ENCODE measurements around the gene ATP2B1. TPM values are rescaled to one million over a fixed set of nuclear protein-coding genes. Genes with fewer than 3 reads are reported as not detected.

ATP2B1 gene
- total and polyA plus RNA-seq, 2 donors (not counting 3 experiments of a cell fraction or from before 2014, with no cell fraction given) = 6.4 to 28.0 TPM

- no peak overlapping the region for H3K27ac ChIP-seq (ENCODE audit: insufficient read depth, low read depth, low read length)
- ChIA-PET POLR2A (no interaction called here), CTCF (no interaction called here)
- dilution Hi-C loops (cut with MboI; ENCODE audit: extremely low pct_ligation_motif_present, low sequenced_read_pairs) = no loop called here
- H3K9me3 ChIP-seq (replicated peaks; ENCODE audit: control insufficient read depth, insufficient read depth, low read length) = no peaks in the 10 kb centered on the region
- DNase-seq (ENCODE audit: low read depth, low spot score) (no peak), FAIRE-seq (no peak)
- no peaks in the 10 kb centered on the region for H3K79me2 ChIP-seq (ENCODE audit: control insufficient read depth, insufficient read depth, low read length)
- no peaks in the 10 kb centered on the region for H3K27me3 ChIP-seq (ENCODE audit: control insufficient read depth in 2 of 2, insufficient read depth in 2 of 2, low read length in 2 of 2)
- no peaks in the 10 kb centered on the region for H3K4me1 ChIP-seq (ENCODE audit: control insufficient read depth, extremely low read depth, insufficient read depth, low read length)
- no peaks in the 10 kb centered on the region for H3K9me1 ChIP-seq (replicated peaks; ENCODE audit: control insufficient read depth, extremely low read depth, insufficient read depth, low read length)
- no peak overlapping the region for H3K4me3 ChIP-seq (replicated peaks in 1 of 3; ENCODE audit: insufficient read depth in 1 of 3, low read depth in 1 of 3, low read length in 3 of 3)
- H2AFZ ChIP-seq (ENCODE audit: low read depth, low read length) = no peak overlapping the region
- no TSS peak for BruUV-seq (replicated peaks)
- intact Hi-C loops (cut with micrococcal nuclease) = no loop called here
- H3K4me2 ChIP-seq (ENCODE audit: insufficient read depth, low read length) = no peak overlapping the region
- H4K20me1 ChIP-seq (replicated peaks; ENCODE audit: control insufficient read depth, extremely low read depth, insufficient read depth, low read length) = no peaks in the 10 kb centered on the region
- TF ChIP-seq GATA2 (IDR thresholded peaks at IDR 0.05; ENCODE audit: insufficient read depth, insufficient read length, low read depth, low read length) (no peak), MAX (IDR thresholded peaks at IDR 0.05; ENCODE audit: insufficient read depth, insufficient read length) (no peak), CTCF (IDR thresholded peaks at IDR 0.05; ENCODE audit: extremely low read depth in 1 of 2, insufficient read depth in 1 of 2, low read depth in 1 of 2, low read length in 2 of 2) (no peak), EZH2 (IDR thresholded peaks at IDR 0.05; ENCODE audit: borderline replicate concordance, low read depth, low read length, severe bottlenecking) (no peak), MYC (IDR thresholded peaks at IDR 0.05; ENCODE audit: low read depth, low read length) (no peak), FOS (IDR thresholded peaks at IDR 0.05; ENCODE audit: borderline replicate concordance, insufficient read depth, low read length) (no peak), JUN (IDR thresholded peaks at IDR 0.05; ENCODE audit: borderline replicate concordance, insufficient read depth, insufficient read length, low read depth) (no peak), POLR2A (IDR thresholded peaks at IDR 0.05; ENCODE audit: low read depth, low read length) (no peak), POLR2AphosphoS5 (IDR thresholded peaks at IDR 0.05; ENCODE audit: insufficient read depth, low read depth, low read length) (no peak)
- H3K9ac ChIP-seq (replicated peaks; ENCODE audit: extremely low read depth, insufficient read depth, low read length) = no peak overlapping the region
- no peaks in the 10 kb centered on the region for H3K36me3 ChIP-seq (ENCODE audit: control insufficient read depth in 2 of 2, extremely low read depth in 1 of 2, insufficient read depth in 2 of 2, low read length in 2 of 2)
Measured at GRCh38 chr12:89733579-89734201, 25.1 kb upstream of the ATP2B1 start.

Measured in endothelial cell of umbilical vein (primary cell).